CD4-positive, alpha-beta T cell treated with Interferon alpha-2 for 1 hour (primary cell): ENCODE results near the gene FTHL17.

Experiments used
- DNase-seq, 2 donors: peaks; one replicate each; pipeline ENCODE4 v3.0.0-alpha.2; 2020 to 2022

The FTHL17 gene

GRCh38 chrX:31071725-31072124 is at the start of gene FTHL17:
Gene FTHL17 (minus strand): TSS chrX:31072041. CDS start chrX:31071953, 88 bp downstream.
- no peak for DNase-seq

- no peak for DNase-seq
These were observed 45.4 kb upstream of the FTHL17 start for GRCh38 chrX:31117266-31117665.

- DNase-seq, result no peak
These were observed 43.6 kb upstream of the FTHL17 start for GRCh38 chrX:31115398-31115797.

GRCh38 chrX:31114858-31115257 is 43.0 kb upstream of the FTHL17 start:
- no peak for DNase-seq

- DNase-seq, result no peak
These were observed 40.6 kb upstream of the FTHL17 start for GRCh38 chrX:31112226-31112999.

GRCh38 chrX:31110657-31111056 is 38.8 kb upstream of the FTHL17 start:
- DNase-seq, result no peak

- DNase-seq, result no peak
These were observed 27.8 kb upstream of the FTHL17 start for GRCh38 chrX:31099536-31100090.

- DNase-seq, result no peak
These were observed 26.2 kb upstream of the FTHL17 start for GRCh38 chrX:31098079-31098478.

- no peak for DNase-seq
These were observed 21.8 kb upstream of the FTHL17 start for GRCh38 chrX:31093639-31093975.

- no peak for DNase-seq
These were observed 21.3 kb upstream of the FTHL17 start for GRCh38 chrX:31092970-31093638.

GRCh38 chrX:31092476-31092875 is 20.6 kb upstream of the FTHL17 start:
- no peak for DNase-seq

- no peak for DNase-seq
These were observed 20.0 kb upstream of the FTHL17 start for GRCh38 chrX:31091819-31092218.

- DNase-seq, result no peak
These were observed 2.7 kb upstream of the FTHL17 start for GRCh38 chrX:31074522-31074921.

- no peak for DNase-seq
These were observed 579 bp downstream of the FTHL17 start for GRCh38 chrX:31071262-31071661.

- no peak for DNase-seq
These were observed 1.8 kb downstream of the FTHL17 start for GRCh38 chrX:31070057-31070468.

- DNase-seq, result no peak
These were observed 8.7 kb downstream of the FTHL17 start for GRCh38 chrX:31063114-31063513.

GRCh38 chrX:31061091-31061490 is 10.8 kb downstream of the FTHL17 start:
- DNase-seq, result no peak

GRCh38 chrX:31060016-31060415 is 11.8 kb downstream of the FTHL17 start:
- no peak for DNase-seq

- no peak for DNase-seq
These were observed 13.6 kb downstream of the FTHL17 start for GRCh38 chrX:31058284-31058683.

GRCh38 chrX:31057691-31058090 is 14.2 kb downstream of the FTHL17 start:
- no peak for DNase-seq

GRCh38 chrX:31057291-31057690 is 14.6 kb downstream of the FTHL17 start:
- DNase-seq, result no peak

GRCh38 chrX:31053621-31054020 is 18.2 kb downstream of the FTHL17 start:
- DNase-seq, result no peak

- no peak for DNase-seq
These were observed 32.5 kb downstream of the FTHL17 start for GRCh38 chrX:31039327-31039711.

GRCh38 chrX:31038575-31039326 is 33.1 kb downstream of the FTHL17 start:
- DNase-seq, result peak in 1 of 2 donors; percentile 9
